C4-2B (cell line): ENCODE data around the gene PAMR1.

Experiments used
- H3K27ac ChIP-seq: fragments of 450-650 bp; 2 replicates; pipeline ENCODE4 v1.5.1; 2017
- ZFX ChIP-seq: fragments of 450-650 bp; IDR thresholded peaks from 2 replicates; pipeline ENCODE4 v1.6.1; 2017
- TF ChIP-seq, protein P1 (sequence below): fragments of 450-650 bp; conservative IDR thresholded peaks from 2 replicates; pipeline ENCODE4 v1.5.1; 2017; ENCODE audit warnings: mild to moderate bottlenecking

The PAMR1 gene

DNA sequence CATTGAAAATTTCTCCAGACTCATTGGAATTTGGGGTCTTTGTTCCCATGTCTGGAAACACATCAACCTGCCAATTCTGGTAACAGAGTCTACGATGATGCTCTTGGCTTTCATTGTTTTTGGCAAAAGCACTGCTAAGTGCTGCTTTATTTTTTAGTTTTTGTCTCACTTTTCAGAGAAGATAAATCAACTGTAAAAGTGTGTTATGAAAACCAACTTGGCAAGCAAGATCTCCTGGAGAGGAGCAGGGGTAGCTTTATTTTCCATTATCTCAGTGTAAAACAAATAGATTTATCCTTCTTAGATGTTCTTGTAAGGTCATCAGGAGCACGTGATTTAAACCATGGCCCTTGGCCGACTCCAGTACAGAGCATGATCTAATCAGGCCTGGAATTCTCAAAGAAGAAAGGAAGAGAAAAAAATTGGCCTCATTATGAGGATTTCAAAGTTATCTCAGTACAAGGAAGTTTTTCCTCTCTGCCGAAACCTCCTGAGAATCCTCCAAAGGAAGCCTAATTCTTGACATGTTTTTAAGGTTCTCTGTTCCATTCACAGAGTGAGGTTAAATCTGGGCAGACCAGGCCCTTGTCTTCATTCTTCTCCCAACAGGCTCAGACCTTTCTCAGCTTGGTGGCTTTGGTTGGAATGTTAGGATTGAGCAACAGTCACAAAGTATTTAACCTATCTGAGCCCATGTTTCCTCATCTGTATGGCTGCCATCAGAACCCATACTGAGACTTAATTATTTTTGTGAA, 16.4 kb upstream of the PAMR1 start:
- H3K27ac ChIP-seq = no peak overlapping the region
- TF ChIP-seq, protein P1, sequence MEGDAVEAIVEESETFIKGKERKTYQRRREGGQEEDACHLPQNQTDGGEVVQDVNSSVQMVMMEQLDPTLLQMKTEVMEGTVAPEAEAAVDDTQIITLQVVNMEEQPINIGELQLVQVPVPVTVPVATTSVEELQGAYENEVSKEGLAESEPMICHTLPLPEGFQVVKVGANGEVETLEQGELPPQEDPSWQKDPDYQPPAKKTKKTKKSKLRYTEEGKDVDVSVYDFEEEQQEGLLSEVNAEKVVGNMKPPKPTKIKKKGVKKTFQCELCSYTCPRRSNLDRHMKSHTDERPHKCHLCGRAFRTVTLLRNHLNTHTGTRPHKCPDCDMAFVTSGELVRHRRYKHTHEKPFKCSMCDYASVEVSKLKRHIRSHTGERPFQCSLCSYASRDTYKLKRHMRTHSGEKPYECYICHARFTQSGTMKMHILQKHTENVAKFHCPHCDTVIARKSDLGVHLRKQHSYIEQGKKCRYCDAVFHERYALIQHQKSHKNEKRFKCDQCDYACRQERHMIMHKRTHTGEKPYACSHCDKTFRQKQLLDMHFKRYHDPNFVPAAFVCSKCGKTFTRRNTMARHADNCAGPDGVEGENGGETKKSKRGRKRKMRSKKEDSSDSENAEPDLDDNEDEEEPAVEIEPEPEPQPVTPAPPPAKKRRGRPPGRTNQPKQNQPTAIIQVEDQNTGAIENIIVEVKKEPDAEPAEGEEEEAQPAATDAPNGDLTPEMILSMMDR = no peak
- no peak for TF ChIP-seq ZFX

DNA sequence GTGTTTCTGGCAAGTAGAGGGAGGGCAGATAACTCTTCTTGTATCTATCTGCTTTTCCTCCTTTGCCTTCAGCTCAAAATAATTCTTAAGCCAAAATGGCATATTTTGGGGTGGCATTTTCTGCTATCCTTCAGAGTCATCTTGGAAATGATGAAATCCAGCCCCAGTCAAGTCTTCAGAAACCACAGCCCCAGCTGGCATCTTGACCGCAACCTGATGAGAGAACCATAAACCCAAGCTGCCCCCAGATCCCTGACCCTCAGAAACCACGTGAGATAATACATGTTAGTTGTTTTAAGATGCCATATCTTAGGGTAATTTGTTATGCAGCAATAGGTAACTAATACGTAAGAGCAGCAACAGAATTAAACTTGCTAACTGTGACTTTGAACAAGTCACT, 15.1 kb upstream of the PAMR1 start:
- no peak overlapping the region for H3K27ac ChIP-seq

DNA sequence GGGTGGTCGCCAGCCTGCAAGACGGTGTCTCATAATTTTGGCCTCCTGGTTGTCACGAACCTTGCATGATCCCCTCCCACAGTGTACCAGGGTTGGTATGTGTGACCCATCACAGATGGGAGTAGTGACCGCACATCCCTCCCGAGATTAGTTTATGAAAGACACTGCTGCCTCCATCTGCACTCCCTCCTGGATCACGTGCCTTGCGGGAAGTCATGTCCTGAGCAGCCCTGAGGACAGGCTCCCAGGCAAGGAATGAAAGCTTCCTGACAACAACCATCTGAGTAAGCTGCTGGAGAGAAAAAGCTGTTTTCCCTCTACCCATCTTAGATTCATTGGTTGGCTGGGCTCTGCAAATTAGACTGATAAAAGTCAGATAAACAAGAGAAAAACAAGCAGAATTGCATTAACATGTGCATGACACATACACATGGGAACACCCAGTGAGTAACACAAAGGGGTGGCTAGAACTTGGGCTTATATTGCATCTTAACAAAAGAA, 14.4 kb upstream of the PAMR1 start:
- no peak overlapping the region for H3K27ac ChIP-seq
- TF ChIP-seq ZFX = no peak
- TF ChIP-seq, protein P1 = no peak

More for the DNA sequence above, 15.1 kb upstream of the PAMR1 start:
- TF ChIP-seq, protein P1 = no peak
- TF ChIP-seq ZFX = no peak

DNA sequence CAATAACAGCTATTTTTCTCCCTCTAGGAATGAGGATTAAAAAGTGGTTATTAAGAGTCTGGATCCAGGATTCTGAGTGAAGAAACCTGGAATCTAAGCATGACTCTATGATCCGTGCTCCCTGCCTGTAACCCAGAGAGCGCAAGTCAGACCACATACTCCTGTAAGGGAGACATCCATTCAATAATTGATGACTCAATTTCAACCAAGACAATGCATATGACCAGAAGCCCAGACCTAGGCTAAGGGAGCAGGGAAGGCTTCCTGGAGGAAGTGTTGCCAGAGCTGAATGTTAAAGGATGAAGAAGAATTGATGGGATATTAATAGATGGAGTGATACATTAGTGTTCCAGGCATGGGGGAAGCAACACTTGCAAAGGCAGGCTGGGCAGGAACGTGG, 13.8 kb upstream of the PAMR1 start:
- TF ChIP-seq ZFX = no peak
- no peak overlapping the region for H3K27ac ChIP-seq

DNA sequence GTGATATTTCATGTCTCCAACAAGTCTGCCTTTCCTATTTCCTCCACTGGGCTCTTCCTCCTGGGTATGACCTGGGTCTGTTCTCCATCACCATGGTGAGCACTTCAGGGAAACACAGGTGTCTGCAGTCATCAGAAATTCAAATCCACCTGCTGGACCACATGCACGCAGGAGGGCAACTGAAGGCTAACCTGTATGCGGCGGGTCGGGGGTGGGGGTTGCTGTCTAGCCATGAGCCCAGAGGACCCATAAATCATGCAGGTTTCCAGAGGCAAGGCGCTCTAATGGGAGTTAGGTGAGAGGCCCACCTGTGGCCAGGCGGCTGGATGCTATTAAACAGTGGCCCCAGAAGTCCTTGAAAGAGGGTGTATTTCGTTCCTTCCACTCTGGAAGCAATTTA, 11.1 kb upstream of the PAMR1 start:
- H3K27ac ChIP-seq = no peak overlapping the region
- TF ChIP-seq, protein P1 = no peak
- no peak for TF ChIP-seq ZFX

DNA sequence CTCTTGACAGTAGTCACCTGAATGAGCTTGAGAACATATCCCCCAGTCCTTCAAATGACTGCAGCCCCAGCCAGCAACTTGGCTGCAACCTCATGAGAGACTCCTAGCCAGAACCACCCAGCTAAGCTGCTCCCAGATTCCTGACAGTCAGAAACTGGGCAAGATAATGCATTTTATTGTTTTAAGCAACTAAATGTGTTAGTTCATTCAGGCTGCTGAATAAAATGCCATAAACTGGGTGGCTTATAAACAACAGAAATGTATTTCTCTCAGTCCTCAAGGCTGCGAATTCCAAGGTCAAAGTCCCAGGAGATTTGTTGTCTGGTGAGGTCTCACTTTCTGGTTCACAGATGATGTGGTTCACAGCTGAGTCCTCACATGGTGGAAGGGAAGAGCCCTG, 5.8 kb upstream of the PAMR1 start:
- TF ChIP-seq, protein P1 = no peak
- no peak for TF ChIP-seq ZFX
- H3K27ac ChIP-seq = no peak overlapping the region

DNA sequence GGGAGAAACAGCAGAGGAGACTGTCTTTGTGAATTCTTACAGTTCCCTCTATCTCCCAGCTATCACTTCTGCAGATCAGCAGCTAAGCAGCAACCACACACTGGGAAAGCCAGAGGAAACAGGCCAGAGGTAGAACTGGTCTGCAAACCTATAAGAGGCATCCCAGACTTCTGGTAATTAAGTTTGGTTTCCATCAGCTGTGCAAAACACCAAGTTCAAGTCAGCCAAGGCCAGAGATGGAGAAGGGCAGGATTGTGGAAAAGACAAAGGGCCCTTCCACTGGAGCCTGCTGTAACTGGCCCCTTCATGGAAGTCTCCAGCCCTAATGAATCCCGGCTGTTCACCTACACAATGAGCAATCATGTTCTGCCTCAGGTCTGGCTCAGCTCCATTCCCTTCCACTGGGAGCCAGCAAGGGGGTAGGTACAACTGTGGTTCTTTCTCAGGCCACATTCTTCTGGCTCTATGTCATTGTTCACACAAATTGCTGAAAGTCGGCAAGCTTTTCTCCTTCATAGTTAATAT, 4.6 kb upstream of the PAMR1 start:
- no peak overlapping the region for H3K27ac ChIP-seq

More for the DNA sequence above, 4.6 kb upstream of the PAMR1 start:
- TF ChIP-seq ZFX = no peak
- TF ChIP-seq, protein P1 = no peak
